Astrocyte of the cerebellum (primary cell): ENCODE results near the gene PRTN3.

Experiments used
- DNase-seq: peaks from one replicate; pipeline ENCODE4 v3.0.0-alpha.2; 2011; ENCODE audit warnings: low read depth
- H3K4me3 ChIP-seq: 2 replicates; pipeline ENCODE4 v1.5.1; 2011; ENCODE audit warnings: mild to moderate bottlenecking, low read depth, low read length, moderate library complexity
- CTCF ChIP-seq: IDR thresholded peaks from 2 replicates; pipeline ENCODE4 v1.5.1; 2012; ENCODE audit warnings: low read length, low read depth, moderate library complexity, mild to moderate bottlenecking; ENCODE audit errors: missing control alignments
- in situ Hi-C: cut with HindIII; loops from 2 replicates; pipeline ENCODE4 v1.10.0; 2017; ENCODE audit warnings: low sequenced_read_pairs

PRTN3 gene

GRCh38 chr19:803686-804418, 36.9 kb upstream of the PRTN3 start:
- no peak overlapping the region for H3K4me3 ChIP-seq
- in situ Hi-C loops, result no loop called here
- DNase-seq, result no peak
- TF ChIP-seq CTCF, result no peak

GRCh38 chr19:804419-805165, 36.2 kb upstream of the PRTN3 start:
- no peak for TF ChIP-seq CTCF
- in situ Hi-C loops, result no loop called here
- DNase-seq, result no peak
- no peak overlapping the region for H3K4me3 ChIP-seq

- DNase-seq, result no peak
- TF ChIP-seq CTCF, result no peak
- in situ Hi-C loops, result no loop called here
- no peak overlapping the region for H3K4me3 ChIP-seq
Measured at GRCh38 chr19:805166-805551, 35.6 kb upstream of the PRTN3 start.

- no peak overlapping the region for H3K4me3 ChIP-seq
- DNase-seq, result no peak
- in situ Hi-C loops, result no loop called here
- TF ChIP-seq CTCF, result no peak
Measured at GRCh38 chr19:805600-806550, 34.9 kb upstream of the PRTN3 start.

- H3K4me3 ChIP-seq, result no peak overlapping the region
- no peak for DNase-seq
- in situ Hi-C loops, result no loop called here
- TF ChIP-seq CTCF, result no peak
Measured at GRCh38 chr19:806815-807421, 33.9 kb upstream of the PRTN3 start.
